GM23338 (cell line): ENCODE results near the gene CFAP100. TPM values are rescaled to one million over a fixed set of nuclear protein-coding genes. Genes with fewer than 3 reads are reported as not detected.

ENCODE experiments used
- ATAC-seq: fragments of 200-7000 bp; cut with Tn5 transposase; 3 replicates; pipeline ENCODE4 v1.9.1; 2020
- DNase-seq: peaks from one replicate; pipeline ENCODE4 v3.0.0-alpha.2; 2015; ENCODE audit warnings: low spot score
- H2AFZ ChIP-seq: fragments of 200-600 bp; sonication (generic); 2 replicates; pipeline ENCODE4 v1.8.0; 2016; ENCODE audit warnings: antibody characterized with exemption, mild to moderate bottlenecking, moderate library complexity
- H3F3A ChIP-seq: fragments of 200-600 bp; sonication (generic); replicated peaks from 2 replicates; pipeline ENCODE4 v1.8.0; 2017; ENCODE audit warnings: antibody characterized with exemption, mixed run types, low read depth
- H3K27ac ChIP-seq: fragments of 200-600 bp; sonication (generic); 2 replicates; pipeline ENCODE4 v1.6.1; 2016; ENCODE audit warnings: low read depth
- H3K27me3 ChIP-seq: fragments of 200-600 bp; sonication (generic); 2 replicates; pipeline ENCODE4 v1.8.0; 2016; ENCODE audit warnings: mild to moderate bottlenecking, mixed run types, moderate library complexity; ENCODE audit not compliant: insufficient read depth
- H3K36me3 ChIP-seq: fragments of 200-600 bp; sonication (generic); 2 replicates; pipeline ENCODE4 v1.8.0; 2016; ENCODE audit warnings: mild to moderate bottlenecking; ENCODE audit not compliant: insufficient read depth
- H3K4me1 ChIP-seq: fragments of 200-600 bp; sonication (generic); 2 replicates; pipeline ENCODE4 v1.8.0; 2016; ENCODE audit warnings: mild to moderate bottlenecking, moderate library complexity; ENCODE audit not compliant: insufficient read depth
- H3K4me2 ChIP-seq: fragments of 200-600 bp; sonication (generic); 2 replicates; pipeline ENCODE4 v1.7.1; 2017; ENCODE audit warnings: mixed run types
- H3K4me3 ChIP-seq: fragments of 200-600 bp; sonication (generic); 2 replicates; pipeline ENCODE4 v1.6.1; 2016; ENCODE audit warnings: mixed run types
- H3K79me2 ChIP-seq: fragments of 200-600 bp; sonication (generic); replicated peaks from 2 replicates; pipeline ENCODE4 v1.8.0; 2017; ENCODE audit warnings: mild to moderate bottlenecking; ENCODE audit not compliant: insufficient read depth
- H3K9me2 ChIP-seq: fragments of 200-600 bp; sonication (generic); 2 replicates; pipeline ENCODE4 v1.8.0; 2017; ENCODE audit not compliant: insufficient read depth
- H4K20me1 ChIP-seq: fragments of 200-600 bp; sonication (generic); replicated peaks from 2 replicates; pipeline ENCODE4 v1.8.0; 2017; ENCODE audit warnings: mild to moderate bottlenecking; ENCODE audit not compliant: insufficient read depth
- H3K27ac Mint-ChIP-seq: 2 replicates; pipeline ENCODE4 v1.8.0; 2020; ENCODE audit warnings: inconsistent platforms, mild to moderate bottlenecking, moderate library complexity, mixed read lengths
- H3K27me3 Mint-ChIP-seq: 3 replicates; pipeline ENCODE4 v1.8.0; 2022; ENCODE audit warnings: low read depth, mild to moderate bottlenecking, moderate library complexity, mixed read lengths, inconsistent platforms; ENCODE audit not compliant: insufficient read depth, poor library complexity
- H3K36me3 Mint-ChIP-seq: 3 replicates; pipeline ENCODE4 v1.8.0; 2021; ENCODE audit warnings: low read depth, mild to moderate bottlenecking, inconsistent platforms, moderate library complexity, mixed read lengths
- H3K4me1 Mint-ChIP-seq: 3 replicates; pipeline ENCODE4 v1.8.0; 2020; ENCODE audit warnings: mild to moderate bottlenecking, inconsistent platforms, mixed read lengths
- H3K4me3 Mint-ChIP-seq: 3 replicates; pipeline ENCODE4 v1.8.0; 2021; ENCODE audit warnings: moderate library complexity, mild to moderate bottlenecking, inconsistent platforms, mixed read lengths
- H3K9me3 Mint-ChIP-seq: 3 replicates; pipeline ENCODE4 v1.8.0; 2020; ENCODE audit warnings: moderate library complexity, mild to moderate bottlenecking, inconsistent platforms, mixed read lengths
- JUNB ChIP-seq: IDR thresholded peaks from one replicate; pipeline ENCODE4 v1.6.1; 2016; ENCODE audit warnings: antibody characterized with exemption; ENCODE audit not compliant: unreplicated experiment
- POLR2AphosphoS5 ChIP-seq: IDR thresholded peaks from 2 replicates; pipeline ENCODE4 v1.6.1; 2016; ENCODE audit warnings: antibody characterized with exemption, low read depth
- ZNF331 ChIP-seq: fragments of 250-450 bp; sonication (Bioruptor Pico); IDR thresholded peaks from 2 replicates; pipeline ENCODE4 v1.5.0; 2020; ENCODE audit warnings: low read depth, mild to moderate bottlenecking, moderate library complexity
- polyA plus RNA-seq: library from polyadenylated mRNA; unstranded; fragments of >200 nt; fragmentation: Nextera tagmentation; extraction: Ambion mirVana; gene quantifications from 2 replicates; pipeline ENCODE4 v1.2.1, GENCODE V29; 2016
- total RNA-seq: library from RNA; depleted of rRNA; stranded (reverse); fragments of >200 nt; shearing (Covaris generic); gene quantifications from 2 replicates; pipeline ENCODE4 v1.2.3, GENCODE V29; 2014
- TF ChIP-seq, protein P1 (sequence below): fragments of 250-450 bp; sonication (Bioruptor Pico); IDR thresholded peaks from 2 replicates; pipeline ENCODE4 v1.5.0; 2020; ENCODE audit warnings: mild to moderate bottlenecking, moderate library complexity
- TF ChIP-seq, protein P2 (sequence below): IDR thresholded peaks from one replicate; pipeline ENCODE4 v1.6.1; 2018; ENCODE audit warnings: antibody characterized with exemption; ENCODE audit not compliant: unreplicated experiment

CFAP100 gene
- total and polyA plus RNA-seq, 2 experiments from 2014 or later: 0.07 TPM; not detected in 1

DNA sequence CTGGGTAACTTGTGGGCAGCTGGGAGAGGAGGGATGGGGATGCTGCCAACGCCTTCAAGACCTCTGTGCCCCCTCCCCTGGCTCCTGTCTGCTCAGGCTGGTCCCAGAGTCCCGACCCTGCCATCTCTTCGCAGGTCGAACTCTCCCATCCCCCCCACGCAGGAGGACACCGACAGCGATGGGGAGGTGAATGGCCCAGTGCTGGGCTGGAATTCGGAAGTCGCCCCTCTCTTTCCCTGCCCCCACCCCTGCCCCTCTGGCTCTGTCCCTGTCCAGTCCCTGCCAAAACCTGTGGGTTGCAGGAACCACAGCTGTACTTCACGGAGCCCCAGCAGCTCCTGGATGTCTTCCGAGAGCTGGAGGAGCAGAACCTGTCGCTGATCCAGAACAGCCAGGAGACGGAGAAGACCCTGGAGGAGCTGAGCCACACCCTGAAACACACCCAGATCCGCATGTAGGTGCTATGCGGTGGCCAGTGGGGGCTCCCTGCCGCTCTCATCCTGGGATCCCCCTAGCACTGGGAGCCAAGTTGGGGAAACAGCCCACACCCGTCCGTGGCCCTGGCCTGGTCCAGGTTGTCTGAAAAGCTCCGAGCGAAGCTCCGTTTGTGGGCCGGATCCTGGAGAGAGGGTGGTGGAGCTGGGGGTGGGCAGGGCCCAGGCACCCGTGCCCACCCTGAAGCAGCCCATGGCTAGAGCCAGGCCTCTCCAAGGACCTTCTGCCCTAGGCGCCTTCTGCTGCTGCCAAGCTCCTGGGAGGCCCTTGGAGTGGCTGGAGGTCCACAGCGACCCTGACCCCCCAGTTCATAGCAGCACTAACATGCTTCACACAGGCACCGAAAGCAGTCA lies 28.7 kb downstream of the CFAP100 start (continued):
- TF ChIP-seq, protein P1, sequence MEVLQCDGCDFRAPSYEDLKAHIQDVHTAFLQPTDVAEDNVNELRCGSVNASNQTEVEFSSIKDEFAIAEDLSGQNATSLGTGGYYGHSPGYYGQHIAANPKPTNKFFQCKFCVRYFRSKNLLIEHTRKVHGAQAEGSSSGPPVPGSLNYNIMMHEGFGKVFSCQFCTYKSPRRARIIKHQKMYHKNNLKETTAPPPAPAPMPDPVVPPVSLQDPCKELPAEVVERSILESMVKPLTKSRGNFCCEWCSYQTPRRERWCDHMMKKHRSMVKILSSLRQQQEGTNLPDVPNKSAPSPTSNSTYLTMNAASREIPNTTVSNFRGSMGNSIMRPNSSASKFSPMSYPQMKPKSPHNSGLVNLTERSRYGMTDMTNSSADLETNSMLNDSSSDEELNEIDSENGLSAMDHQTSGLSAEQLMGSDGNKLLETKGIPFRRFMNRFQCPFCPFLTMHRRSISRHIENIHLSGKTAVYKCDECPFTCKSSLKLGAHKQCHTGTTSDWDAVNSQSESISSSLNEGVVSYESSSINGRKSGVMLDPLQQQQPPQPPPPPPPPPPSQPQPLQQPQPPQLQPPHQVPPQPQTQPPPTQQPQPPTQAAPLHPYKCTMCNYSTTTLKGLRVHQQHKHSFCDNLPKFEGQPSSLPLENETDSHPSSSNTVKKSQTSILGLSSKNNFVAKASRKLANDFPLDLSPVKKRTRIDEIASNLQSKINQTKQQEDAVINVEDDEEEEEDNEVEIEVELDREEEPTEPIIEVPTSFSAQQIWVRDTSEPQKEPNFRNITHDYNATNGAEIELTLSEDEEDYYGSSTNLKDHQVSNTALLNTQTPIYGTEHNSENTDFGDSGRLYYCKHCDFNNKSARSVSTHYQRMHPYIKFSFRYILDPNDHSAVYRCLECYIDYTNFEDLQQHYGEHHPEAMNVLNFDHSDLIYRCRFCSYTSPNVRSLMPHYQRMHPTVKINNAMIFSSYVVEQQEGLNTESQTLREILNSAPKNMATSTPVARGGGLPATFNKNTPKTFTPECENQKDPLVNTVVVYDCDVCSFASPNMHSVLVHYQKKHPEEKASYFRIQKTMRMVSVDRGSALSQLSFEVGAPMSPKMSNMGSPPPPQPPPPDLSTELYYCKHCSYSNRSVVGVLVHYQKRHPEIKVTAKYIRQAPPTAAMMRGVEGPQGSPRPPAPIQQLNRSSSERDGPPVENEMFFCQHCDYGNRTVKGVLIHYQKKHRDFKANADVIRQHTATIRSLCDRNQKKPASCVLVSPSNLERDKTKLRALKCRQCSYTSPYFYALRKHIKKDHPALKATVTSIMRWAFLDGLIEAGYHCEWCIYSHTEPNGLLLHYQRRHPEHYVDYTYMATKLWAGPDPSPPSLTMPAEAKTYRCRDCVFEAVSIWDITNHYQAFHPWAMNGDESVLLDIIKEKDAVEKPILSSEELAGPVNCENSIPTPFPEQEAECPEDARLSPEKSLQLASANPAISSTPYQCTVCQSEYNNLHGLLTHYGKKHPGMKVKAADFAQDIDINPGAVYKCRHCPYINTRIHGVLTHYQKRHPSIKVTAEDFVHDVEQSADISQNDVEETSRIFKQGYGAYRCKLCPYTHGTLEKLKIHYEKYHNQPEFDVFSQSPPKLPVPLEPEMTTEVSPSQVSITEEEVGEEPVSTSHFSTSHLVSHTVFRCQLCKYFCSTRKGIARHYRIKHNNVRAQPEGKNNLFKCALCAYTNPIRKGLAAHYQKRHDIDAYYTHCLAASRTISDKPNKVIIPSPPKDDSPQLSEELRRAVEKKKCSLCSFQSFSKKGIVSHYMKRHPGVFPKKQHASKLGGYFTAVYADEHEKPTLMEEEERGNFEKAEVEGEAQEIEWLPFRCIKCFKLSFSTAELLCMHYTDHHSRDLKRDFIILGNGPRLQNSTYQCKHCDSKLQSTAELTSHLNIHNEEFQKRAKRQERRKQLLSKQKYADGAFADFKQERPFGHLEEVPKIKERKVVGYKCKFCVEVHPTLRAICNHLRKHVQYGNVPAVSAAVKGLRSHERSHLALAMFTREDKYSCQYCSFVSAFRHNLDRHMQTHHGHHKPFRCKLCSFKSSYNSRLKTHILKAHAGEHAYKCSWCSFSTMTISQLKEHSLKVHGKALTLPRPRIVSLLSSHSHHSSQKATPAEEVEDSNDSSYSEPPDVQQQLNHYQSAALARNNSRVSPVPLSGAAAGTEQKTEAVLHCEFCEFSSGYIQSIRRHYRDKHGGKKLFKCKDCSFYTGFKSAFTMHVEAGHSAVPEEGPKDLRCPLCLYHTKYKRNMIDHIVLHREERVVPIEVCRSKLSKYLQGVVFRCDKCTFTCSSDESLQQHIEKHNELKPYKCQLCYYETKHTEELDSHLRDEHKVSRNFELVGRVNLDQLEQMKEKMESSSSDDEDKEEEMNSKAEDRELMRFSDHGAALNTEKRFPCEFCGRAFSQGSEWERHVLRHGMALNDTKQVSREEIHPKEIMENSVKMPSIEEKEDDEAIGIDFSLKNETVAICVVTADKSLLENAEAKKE: no peak
- no peak for TF ChIP-seq ZNF331 (CRISPR knock-in tag)

DNA sequence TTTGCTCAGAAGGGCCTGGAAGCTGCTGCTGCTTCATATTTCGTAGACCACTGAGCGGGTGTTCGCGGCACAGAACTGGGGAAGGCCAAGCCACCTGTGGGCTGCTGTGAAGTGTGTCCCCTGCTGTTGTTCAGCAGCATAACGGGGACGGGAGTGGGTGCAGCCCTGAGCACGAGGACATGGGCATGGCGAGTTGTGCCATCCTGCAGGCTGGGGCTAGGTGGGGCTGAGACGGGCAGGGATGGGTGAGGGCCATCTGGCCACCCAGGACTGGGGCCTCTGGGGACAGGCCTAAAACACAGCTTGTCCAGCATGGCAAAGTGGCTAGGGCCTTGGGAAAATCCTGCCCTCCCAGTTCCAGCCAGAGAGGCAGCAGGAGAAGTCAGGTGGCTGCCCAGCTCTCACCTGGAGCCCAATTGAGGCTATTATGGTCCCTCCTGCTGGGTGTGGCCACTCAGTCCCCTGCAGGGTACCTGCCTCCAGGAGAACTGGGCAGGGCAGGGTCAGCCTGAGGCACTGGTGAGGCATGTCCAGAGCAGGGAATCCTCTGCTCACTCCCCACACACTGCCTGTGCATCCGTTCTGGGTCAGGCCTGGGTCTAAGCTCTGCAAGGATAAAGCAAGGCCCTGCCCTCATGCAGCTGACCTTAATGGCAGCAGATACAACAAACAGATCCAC lies 29.5 kb downstream of the CFAP100 start:
- ATAC-seq (no peak), DNase-seq (no peak)
- Histone ChIP-seq H3K4me2 (no peak overlapping the region), H3K27me3 (no peaks in the 10 kb centered on the region), H3K4me3 (no peak overlapping the region), H3K27ac (no peak overlapping the region), H2AFZ (no peak overlapping the region), H3K79me2 (no peaks in the 10 kb centered on the region), H3K9me2 (0 out of 2 replicates have a peak, but pooled peaks cover 4% of the 10 kb centered on the region), H3F3A (no peaks in the 10 kb centered on the region), H3K36me3 (no peaks in the 10 kb centered on the region), H3K4me1 (no peaks in the 10 kb centered on the region; the same call in 1 of the 2 replicates), H4K20me1 (no peaks in the 10 kb centered on the region)
- Mint-ChIP-seq H3K9me3 (peaks cover 20% of the 10 kb centered on the region; the same call in 2 of the 3 replicates), H3K27me3 (peaks cover 8% of the 10 kb centered on the region), H3K4me1 (peaks cover 11% of the 10 kb centered on the region), H3K36me3 (peaks cover 7% of the 10 kb centered on the region; the same call in 2 of the 3 replicates), H3K4me3 (no peak overlapping the region), H3K27ac (no peak overlapping the region; the same call in 1 of the 2 replicates)
- TF ChIP-seq POLR2AphosphoS5 (no peak), JUNB (no peak)
- TF ChIP-seq, protein P2, sequence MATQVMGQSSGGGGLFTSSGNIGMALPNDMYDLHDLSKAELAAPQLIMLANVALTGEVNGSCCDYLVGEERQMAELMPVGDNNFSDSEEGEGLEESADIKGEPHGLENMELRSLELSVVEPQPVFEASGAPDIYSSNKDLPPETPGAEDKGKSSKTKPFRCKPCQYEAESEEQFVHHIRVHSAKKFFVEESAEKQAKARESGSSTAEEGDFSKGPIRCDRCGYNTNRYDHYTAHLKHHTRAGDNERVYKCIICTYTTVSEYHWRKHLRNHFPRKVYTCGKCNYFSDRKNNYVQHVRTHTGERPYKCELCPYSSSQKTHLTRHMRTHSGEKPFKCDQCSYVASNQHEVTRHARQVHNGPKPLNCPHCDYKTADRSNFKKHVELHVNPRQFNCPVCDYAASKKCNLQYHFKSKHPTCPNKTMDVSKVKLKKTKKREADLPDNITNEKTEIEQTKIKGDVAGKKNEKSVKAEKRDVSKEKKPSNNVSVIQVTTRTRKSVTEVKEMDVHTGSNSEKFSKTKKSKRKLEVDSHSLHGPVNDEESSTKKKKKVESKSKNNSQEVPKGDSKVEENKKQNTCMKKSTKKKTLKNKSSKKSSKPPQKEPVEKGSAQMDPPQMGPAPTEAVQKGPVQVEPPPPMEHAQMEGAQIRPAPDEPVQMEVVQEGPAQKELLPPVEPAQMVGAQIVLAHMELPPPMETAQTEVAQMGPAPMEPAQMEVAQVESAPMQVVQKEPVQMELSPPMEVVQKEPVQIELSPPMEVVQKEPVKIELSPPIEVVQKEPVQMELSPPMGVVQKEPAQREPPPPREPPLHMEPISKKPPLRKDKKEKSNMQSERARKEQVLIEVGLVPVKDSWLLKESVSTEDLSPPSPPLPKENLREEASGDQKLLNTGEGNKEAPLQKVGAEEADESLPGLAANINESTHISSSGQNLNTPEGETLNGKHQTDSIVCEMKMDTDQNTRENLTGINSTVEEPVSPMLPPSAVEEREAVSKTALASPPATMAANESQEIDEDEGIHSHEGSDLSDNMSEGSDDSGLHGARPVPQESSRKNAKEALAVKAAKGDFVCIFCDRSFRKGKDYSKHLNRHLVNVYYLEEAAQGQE: no peak
